ENCODE results near the gene BCL7C.

The BCL7C gene

GRCh38 chr16:30930160-30930571 is 36.3 kb upstream of the BCL7C start:
- no peak overlapping the region for H3K27ac ChIP-seq
- TF ChIP-seq ZFX (IDR thresholded peaks at IDR 0.05) = no peak
- TF ChIP-seq CTCF (conservative IDR thresholded peaks at IDR 0.05) = no peak

GRCh38 chr16:30929167-30929566 is 35.3 kb upstream of the BCL7C start:
- TF ChIP-seq CTCF (conservative IDR thresholded peaks at IDR 0.05) (no peak), ZFX (IDR thresholded peaks at IDR 0.05) (no peak)
- H3K27ac ChIP-seq = no peak overlapping the region

GRCh38 chr16:30928390-30928789 is 34.5 kb upstream of the BCL7C start:
- TF ChIP-seq CTCF (conservative IDR thresholded peaks at IDR 0.05) (no peak), ZFX (IDR thresholded peaks at IDR 0.05) (no peak)
- H3K27ac ChIP-seq = no peak overlapping the region

- TF ChIP-seq CTCF (conservative IDR thresholded peaks at IDR 0.05) = no peak
- no peak for TF ChIP-seq ZFX (IDR thresholded peaks at IDR 0.05)
- no peak overlapping the region for H3K27ac ChIP-seq
Observed at GRCh38 chr16:30927789-30928378, 34.0 kb upstream of the BCL7C start.

GRCh38 chr16:30926937-30927788 is 33.3 kb upstream of the BCL7C start:
- no peak for TF ChIP-seq ZFX (IDR thresholded peaks at IDR 0.05)
- TF ChIP-seq CTCF (conservative IDR thresholded peaks at IDR 0.05) = no peak
- no peak overlapping the region for H3K27ac ChIP-seq

GRCh38 chr16:30925995-30926811 is 32.3 kb upstream of the BCL7C start:
- H3K27ac ChIP-seq = no peak overlapping the region

More at GRCh38 chr16:30925995-30926811, 32.3 kb upstream of the BCL7C start:
- TF ChIP-seq CTCF (conservative IDR thresholded peaks at IDR 0.05) = no peak
- TF ChIP-seq ZFX (IDR thresholded peaks at IDR 0.05) = no peak

All from C4-2B (cell line).